HG03442 (cell line): Measurements from ENCODE around the gene KRTAP9-8.
"Not testable (repeated sequence)": the region's sequence is repeated elsewhere in the genome, so short reads cannot be mapped to it uniquely, and the experiment has no call there.

Experiments used
- ATAC-seq: cut with Tn5 transposase; IDR thresholded peaks from one replicate; pipeline ENCODE4 v1.9.1; 2021; ENCODE audit warnings: mild to moderate bottlenecking, moderate library complexity; ENCODE audit not compliant: unreplicated experiment

KRTAP9-8 gene

DNA sequence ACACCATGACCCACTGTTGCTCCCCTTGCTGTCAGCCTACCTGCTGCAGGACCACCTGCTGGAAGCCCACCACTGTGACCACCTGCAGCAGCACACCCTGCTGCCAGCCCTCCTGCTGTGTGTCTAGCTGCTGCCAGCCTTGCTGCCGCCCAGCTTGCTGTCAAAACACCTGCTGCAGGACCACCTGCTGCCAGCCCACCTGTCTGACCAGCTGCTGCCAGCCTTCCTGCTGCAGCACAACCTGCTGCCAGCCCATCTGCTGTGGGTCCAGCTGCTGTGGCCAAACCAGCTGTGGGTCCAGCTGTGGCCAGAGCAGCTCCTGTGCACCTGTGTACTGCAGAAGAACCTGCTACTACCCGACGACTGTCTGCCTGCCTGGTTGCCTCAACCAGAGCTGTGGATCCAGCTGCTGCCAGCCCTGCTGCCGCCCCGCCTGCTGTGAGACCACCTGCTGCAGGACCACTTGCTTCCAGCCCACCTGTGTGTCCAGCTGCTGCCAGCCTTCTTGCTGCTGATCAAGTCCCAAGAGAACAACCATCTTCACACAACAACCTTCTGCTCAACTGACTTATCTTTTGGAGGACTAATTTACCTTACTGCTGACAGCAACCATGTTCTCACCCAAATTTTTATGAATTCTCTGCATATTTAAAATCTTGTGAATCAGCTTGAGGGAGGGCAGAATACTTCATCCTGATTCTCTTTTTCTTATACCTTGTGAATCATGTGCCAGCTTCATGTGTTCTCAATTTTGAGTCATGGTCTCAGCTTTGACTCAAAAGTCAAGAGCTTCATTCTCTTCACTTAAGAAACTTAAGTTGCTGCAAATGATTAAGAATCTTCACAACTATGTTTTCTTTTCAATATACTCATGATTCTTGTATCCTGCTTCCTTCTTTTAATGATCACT is 17.8 kb downstream of the KRTAP9-8 start, which contains the start of gene KRTAP9-9:
TSS of gene KRTAP9-9 (plus strand) at position 4 of the 910 bp plus-strand sequence.
- not testable (repeated sequence) for ATAC-seq

DNA sequence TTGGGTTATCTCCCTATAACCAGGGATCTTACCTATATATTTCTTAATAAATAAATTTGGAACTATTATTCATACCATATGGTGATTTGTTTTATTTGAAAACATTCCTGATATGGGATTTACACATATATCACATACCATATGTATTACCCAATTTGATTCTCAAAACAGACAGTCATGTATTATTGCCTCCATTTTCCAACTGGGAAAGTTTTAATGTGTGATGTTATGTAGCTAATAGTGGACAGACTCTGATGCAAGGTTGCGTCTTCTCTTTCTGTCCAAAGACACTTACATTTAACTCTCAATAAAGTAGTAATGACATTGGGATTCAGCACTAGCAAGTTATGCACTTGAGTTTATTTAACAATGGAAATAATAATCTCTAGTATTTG is 18.5 kb downstream of the KRTAP9-8 start:
- ATAC-seq = no peak

- ATAC-seq = no peak
Measured at GRCh38 chr17:41258406-41258805, 20.6 kb downstream of the KRTAP9-8 start.

DNA sequence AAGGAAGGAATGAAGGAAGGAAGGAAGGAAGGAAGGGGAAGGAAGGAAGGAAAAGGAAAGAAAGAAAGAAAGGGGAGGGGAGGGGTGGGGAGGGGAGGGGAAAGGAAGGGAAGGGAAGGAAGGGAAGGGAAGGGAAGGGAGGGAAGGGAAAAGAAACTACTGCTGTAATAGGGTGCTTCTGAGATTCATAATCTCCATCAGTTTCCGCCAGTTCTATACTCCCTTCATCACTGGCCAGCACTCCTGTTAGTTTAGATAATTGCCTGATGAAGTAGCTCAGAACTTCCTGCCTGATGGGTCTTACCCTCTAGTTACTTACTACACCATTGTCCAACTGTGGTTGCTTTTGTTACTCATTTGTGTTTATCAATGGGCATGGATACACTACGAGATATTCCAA is 25.4 kb downstream of the KRTAP9-8 start:
- ATAC-seq = no peak

DNA sequence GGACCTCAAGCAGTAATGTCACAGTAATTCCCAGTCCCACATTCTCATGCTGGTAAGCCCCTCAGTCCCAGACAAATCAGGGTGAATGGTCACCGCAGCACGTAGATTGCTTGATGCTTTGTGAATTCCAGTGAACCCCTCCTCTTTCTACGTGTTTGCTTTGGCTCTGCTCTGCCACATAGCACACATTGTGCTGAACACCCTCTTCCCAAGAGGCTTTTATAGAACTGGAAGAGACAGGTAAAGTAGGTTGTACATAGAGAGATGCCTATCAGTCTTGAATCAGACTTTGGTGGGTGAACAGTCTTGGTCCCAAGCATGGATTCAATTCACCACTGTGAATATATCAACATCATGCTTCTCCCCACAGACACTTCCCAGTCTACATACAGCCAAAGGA is 26.8 kb downstream of the KRTAP9-8 start:
- no peak for ATAC-seq

DNA sequence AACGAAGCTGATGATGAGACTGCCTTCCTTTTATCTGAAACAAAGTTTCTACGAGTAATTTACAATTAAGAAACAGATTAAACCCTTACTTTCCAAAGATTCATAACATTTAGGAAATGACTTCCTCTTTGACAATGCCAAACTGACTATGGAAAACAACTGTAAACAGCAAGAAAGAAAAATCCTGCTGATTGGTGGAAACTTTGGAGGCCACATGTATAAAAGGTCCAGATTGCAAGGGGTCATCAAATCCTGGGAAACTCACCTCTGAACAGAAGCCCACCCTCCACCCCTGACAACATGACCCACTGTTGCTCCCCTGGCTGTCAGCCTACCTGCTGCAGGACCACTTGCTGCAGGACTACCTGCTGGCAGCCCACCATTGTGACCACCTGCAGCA is 27.3 kb downstream of the KRTAP9-8 start, which contains the start of gene KRTAP9-6:
TSS of gene KRTAP9-6 (plus strand) at position 301 of the 400 bp plus-strand sequence. CDS start at position 301, 0 bp downstream.
- no peak for ATAC-seq

- no peak for ATAC-seq
Measured at GRCh38 chr17:41267711-41268110, 29.9 kb downstream of the KRTAP9-8 start.

DNA sequence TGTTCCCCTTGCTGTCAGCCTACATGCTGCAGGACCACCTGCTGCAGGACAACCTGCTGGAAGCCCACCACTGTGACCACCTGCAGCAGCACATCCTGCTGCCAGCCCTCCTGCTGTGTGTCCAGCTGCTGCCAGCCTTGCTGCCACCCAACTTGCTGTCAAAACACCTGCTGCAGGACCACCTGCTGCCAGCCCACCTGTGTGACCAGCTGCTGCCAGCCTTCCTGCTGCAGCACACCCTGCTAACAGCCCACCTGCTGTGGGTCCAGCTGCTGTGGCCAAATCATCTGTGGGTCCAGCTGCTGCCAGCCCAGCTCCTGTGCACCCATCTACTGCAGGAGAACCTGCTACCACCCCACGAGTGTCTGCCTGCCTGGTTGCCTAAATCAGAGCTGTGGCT is 33.5 kb downstream of the KRTAP9-8 start:
- ATAC-seq = not testable (repeated sequence)

- ATAC-seq = no peak
Measured at GRCh38 chr17:41271858-41272257, 34.1 kb downstream of the KRTAP9-8 start.

GRCh38 chr17:41275648-41276190 is 37.9 kb downstream of the KRTAP9-8 start, which contains the start of gene KRTAP9-7:
KRTAP9-7 (plus strand) TSS chr17:41275698; CDS start chr17:41275698, 0 bp downstream.
- ATAC-seq = not testable (repeated sequence)

- no peak for ATAC-seq
Measured at GRCh38 chr17:41278176-41278955, 40.6 kb downstream of the KRTAP9-8 start.

DNA sequence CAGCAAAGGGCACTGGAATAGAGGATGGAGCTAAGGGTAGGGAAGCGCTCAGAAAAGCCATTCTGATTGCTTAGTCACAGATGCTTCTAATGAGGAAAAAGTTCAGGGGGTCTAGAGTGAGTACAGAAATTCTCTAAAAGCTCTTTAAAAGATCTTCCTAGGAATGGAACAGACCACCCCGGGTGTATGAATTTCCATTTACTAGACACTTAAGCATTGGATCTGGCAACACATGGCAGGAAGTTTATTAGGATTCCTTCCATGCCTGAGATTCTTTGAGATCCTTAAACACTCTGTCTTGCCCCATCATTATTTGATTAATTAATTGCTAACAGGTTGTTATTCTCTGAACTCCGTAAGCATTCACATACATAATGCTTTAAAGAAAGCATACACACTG is 46.2 kb downstream of the KRTAP9-8 start:
- no peak for ATAC-seq

DNA sequence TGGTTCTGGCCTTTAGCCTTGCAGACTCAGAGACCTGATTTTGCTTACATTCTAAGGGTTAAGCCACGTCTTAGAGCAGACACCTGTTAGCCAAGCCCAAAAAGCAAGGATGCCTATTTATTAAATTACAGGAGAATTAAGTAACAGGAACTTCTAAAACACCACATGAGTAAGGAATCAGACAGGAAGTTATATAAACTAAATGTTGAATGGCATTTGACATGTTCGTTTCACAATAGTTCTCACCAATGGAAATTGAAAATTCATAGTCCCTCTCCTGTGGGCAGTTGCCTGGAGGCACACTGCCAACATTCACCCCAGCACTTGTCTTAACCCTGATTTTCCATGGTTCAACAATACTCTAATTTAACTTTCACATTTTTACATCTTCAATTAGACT is 46.7 kb downstream of the KRTAP9-8 start:
- ATAC-seq = no peak

DNA sequence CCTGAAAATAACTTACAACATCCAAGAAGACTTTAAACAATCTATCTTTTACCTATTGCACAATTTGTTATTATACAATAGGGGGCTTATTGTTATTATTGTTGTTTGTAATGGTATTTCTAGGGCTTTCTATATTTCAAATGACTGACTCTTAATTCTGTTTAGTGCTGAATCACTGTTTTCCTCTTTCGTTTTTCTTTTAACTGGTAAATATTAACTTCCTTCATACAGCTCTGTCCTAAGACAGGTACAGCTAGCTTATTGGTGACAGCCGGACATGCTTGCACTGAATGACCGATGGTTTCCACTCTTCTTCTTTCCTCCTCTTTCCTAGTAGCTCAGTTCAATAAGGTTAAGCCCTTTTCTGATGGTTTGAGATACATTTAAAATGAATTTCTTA is 49.3 kb downstream of the KRTAP9-8 start:
- ATAC-seq = no peak
